ENCODE results near the gene CD7.

CD7 gene

DNA sequence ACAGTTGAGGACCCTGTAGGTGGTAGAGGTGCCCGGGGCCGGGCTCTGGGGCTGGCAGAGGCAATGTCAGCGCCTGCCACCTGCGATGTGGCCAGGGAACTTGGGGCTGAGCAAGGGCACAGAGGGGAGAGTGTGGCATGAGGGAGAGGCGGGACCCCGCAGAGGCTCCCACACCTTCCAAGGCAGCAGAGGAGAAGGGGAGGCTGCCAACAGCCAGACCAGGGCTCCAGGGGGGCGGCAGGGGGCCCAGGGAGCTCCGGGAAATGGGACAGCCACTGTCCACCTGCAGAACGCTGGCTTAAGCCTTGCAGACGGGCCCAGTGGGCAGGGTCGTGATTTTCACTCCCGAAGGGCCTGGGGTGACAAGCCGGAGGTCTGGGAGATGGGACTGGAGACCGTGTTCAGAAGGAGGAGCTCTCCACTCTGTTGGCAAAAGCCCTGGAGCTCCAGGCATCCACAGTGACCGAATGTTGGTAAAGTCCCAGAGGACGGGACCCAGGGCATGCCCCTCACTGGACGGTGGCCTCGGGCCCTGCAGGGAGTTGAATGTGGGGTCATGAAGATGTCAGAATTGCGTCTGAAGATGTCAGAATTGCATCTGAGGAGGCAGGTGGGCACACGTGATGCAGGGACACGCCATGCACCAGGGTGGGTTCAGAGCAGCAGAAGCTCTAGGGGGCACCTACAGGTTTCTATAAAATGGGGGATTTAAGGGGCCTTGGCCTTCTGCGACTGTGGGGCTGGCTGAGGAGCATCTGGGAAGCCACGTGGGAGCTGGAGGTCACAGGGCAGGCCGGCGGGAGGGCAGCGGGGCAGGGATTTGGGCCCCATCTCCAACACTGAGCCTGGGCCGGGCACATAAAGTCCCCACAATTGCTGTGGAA lies 18.6 kb downstream of the CD7 start:
- no peak for DNase-seq (ENCODE audit: low read depth in 2 of 2)

DNA sequence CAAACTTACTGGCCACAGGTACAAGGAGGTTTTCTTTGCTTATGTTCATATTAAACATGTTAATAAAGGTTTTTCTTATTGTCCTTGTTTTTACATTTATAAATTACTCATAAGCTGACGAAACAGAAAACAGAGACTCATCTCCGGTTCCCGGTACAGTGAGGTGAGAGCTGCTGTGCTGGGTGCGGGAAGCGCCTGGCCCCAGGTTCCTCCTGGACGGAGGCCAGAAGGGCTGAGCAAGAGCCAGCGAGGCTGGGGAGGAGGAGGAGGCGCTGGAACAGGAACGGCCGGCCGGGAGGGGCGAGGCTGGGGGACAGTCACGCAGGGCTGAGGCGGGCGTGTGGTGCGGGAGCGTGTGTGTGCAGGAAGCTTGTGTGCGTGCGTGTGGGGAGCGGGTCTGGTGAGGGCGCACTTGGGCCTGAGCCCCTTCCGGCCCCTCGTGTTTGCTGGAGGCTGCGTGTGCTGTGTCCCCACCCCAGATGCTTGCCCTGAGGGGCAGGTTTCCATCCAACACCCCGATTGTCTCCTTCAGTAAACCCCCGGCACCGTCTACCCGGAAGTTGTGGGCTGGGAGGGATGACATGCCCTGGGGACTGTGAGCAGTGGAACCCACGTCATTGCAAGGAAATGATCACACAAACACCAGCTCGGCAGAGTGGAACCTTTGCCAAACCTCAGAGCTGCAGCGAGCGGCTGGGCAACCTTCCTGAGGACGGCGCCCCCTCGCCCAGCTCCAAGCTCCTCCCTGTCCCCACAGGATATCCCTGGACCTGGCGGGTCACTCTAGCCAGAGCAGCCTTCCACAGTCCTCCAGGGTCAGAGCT lies 19.5 kb downstream of the CD7 start:
- peak; percentile 70 to 93 for DNase-seq (ENCODE audit: low read depth in 2 of 2)

DNA sequence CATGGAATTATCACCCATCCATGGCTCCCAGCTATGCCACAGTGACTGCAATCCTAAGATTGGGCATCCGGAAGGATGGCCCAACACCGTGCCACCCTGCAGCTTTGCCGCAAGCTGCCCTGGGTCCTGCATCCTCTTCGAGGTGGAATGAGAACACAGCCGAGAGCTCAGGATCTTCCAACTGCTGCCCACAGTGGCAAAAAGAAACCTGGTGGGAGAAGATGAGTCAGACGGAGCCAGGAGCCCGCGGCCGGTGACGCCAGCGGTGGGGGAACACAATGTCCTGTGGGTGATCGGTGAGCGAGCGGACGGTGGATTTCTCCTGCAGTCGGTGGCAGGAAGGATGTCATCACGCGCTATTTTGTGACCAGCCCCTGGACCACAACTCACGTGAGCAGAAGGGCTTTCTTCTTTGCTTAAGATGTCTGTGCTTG lies 20.1 kb downstream of the CD7 start:
- DNase-seq (ENCODE audit: low read depth in 2 of 2) = peak in 1 of 2 donors; percentile 69

DNA sequence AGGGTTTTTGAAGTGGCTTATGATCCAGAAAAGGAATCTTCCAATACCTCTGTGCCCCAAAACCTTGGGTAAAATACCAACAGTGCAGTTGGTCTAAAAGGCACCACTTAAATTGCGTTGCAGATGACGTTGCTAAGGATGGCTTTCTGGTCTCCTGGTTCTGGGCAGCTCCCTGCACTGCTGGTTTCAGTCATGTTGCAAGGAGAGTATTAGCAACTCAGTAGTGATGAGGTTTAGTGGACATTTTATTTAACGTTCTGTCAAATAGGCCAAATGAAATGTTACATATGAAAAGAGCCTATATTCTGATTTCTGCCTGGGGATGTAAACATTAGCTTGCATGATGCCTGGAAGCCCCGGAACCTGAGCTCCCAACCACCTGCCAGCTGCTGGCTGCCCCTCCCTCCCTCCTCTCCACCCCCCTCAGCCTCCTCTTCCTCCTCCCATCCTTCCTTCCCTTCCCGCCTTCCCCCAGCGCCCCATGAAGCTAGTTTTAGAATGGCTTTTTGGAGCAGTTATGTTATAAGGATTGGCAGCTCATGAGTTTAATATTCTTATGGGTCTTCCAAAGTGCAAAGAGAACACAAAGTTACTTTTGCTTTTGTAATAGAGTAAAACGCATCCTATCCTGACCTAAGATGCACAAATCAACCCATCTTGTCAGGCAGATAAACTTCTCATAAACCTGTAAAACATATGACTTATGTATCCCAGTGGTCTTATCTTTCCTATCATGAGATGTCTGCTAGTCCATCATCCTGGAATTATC lies 20.7 kb downstream of the CD7 start:
- no peak for DNase-seq (ENCODE audit: low read depth in 2 of 2)

DNA sequence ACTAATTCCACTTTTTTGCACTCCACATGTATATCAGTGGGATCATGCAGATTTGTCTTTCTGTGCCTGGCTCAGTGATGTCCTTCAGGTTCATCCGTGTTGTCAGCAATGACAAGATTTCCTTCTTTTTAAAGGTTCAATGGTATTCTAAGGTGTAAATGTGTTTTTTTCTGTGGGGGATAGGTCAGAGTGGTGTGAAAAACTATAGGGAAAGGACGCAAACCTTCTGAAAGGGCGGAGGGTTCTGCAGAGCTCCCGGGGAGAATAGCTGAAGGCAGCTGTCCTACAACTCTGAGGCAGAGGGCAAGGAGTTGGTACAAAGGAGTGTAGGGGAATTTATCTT lies 22.0 kb downstream of the CD7 start:
- DNase-seq (ENCODE audit: low read depth in 2 of 2) = no peak

DNA sequence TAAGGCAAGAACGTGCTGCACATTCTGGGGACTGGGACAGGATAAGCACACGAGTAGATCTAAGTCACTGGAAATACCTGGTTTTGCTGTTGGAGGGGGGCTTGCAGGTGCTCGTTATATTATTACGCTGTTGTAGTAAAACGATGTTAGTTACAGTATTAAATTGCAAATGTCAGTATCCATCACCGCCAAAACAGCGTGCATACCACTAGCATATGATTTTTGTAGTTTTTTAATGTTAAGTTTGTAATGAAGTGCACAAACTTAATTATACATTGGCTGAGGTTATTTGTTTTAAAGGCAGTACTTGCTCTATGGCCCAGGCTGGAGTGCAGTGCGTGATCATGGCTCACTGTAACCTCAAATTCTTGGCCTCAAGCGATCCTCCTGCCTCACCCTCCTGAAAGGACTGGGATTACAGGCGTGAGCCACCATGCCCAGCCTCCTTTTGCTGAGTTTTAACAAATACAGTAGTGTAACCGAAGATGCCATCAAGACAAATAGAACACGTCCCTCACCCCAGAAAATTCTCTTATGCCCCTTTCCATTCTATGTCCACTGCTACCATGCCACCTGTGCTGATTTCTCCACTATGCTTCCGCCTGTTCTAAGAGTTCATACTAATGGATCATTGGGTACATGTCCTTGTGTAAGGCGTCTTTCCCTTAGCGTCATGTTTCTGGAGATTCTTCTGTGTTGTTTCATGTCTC lies 23.2 kb downstream of the CD7 start:
- DNase-seq (ENCODE audit: low read depth in 2 of 2) = no peak

DNA sequence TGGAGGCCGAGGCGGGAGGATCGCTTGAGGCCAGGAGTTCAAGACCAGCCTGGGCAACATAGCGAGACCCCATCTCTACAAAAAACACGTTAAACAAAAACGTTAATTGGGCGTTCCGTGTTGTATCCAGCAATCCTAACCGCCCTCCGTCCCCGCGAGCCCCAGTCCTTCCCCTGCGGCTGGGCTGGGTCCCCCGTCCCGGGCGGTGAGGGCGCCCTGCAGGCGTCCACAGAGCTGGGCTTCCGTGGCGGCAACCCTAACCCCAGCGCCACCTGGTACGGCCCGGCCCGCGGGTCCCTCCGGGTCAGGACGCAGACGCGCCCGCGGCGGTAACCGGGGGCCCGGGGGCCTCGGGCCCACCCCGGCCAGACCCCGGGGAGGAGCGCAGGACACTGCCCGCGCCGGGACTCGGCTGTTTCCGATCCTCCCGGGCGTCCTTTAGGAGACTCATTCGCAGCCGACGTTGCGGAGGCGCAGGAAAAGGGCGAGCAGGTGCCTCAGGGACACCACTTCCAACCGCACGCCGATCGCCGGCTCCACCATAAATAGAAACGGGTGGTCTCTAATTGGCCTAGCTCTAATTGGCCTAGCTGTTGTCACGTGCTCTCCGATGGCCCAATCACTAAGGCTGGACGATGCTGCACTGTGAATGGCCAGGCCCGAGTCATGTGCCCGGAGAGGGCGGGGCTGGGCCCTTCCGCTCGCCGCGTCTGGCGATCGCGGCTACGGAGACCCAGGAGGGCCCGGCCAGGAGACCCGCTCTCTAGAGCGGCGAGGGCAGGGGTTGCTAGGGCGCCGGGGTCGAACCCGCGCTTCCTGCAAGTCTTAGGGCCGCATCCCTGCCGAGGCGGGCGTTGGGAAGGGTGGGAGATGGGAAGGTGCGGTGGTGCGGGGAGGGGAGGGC lies 24.9 kb downstream of the CD7 start:
- DNase-seq (ENCODE audit: low read depth in 2 of 2) = peak; percentile 69 to 84

DNA sequence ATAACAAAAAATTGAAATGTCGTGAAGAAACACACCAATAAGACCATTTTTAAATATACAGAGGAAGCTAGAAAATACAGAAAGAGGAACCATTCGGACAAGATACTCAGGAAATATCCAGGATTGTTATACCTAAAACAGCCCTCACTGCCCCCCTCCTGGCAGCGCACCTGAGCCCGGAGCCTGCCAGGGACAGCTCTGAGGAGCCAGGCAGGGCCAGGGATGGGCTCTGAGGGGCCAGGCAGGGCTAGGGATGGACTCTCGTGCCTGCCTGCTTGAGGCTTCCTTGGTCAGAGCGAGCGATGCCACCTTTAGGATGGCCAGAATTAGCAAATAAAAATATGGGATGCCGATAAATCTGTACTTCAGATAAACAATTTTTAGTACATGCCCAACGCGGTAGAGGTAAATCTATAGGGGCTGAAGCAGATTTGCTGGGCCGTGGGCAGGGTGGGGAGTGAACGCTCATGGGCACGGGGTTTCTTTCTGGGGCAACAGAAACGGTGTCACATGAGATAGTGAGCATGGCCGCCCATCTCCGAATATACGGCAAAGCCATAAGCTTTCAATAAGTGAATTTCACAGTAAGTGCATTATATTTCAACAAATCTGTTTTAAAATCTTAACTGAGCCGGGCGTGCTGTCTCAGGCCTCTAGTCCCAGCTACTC lies 25.7 kb downstream of the CD7 start:
- DNase-seq (ENCODE audit: low read depth in 2 of 2) = no peak

DNA sequence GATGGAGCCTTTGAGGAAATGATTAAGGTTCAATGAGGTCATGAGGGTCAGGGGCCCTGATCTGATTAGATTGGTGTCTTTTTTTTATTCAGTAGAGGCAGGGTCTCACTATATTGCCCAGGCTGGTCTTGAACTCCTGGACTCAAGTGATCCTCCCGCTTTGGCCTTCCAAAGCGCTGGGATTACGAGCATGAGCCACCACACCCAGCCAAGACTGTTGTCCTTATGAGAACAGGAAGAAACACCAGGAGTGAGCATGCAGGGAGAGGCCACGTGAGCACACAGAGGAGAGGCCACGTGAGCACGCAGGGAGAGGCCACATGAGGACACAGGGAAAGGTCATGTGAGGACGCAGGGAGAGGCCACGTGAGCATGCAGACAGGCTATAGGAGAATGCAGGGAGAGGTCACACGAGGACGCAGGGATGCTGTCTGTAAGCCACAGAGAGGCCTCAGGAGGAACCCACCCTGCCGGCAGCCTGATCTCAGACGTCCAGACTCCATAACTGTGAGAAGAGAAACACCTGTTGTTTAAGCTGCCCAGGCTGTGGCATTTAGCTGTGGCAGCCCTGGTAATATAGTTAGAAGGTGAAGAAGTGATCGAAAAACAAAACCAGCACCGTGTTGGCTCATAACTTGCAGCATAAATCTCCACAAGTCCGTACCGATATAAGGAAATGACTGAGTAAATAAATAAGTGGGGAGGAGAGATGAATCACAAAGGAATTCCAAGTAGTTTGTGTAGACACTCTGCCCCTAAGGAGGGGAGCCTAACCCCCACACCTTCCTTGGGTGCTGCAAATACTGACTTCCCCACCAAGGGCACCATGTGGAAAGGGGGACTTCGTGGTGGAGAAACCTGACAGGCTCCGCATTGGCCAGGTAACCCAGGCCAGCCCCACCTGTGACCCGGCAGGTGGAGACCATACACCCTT lies 29.3 kb downstream of the CD7 start:
- DNase-seq (ENCODE audit: low read depth in 2 of 2) = no peak

DNA sequence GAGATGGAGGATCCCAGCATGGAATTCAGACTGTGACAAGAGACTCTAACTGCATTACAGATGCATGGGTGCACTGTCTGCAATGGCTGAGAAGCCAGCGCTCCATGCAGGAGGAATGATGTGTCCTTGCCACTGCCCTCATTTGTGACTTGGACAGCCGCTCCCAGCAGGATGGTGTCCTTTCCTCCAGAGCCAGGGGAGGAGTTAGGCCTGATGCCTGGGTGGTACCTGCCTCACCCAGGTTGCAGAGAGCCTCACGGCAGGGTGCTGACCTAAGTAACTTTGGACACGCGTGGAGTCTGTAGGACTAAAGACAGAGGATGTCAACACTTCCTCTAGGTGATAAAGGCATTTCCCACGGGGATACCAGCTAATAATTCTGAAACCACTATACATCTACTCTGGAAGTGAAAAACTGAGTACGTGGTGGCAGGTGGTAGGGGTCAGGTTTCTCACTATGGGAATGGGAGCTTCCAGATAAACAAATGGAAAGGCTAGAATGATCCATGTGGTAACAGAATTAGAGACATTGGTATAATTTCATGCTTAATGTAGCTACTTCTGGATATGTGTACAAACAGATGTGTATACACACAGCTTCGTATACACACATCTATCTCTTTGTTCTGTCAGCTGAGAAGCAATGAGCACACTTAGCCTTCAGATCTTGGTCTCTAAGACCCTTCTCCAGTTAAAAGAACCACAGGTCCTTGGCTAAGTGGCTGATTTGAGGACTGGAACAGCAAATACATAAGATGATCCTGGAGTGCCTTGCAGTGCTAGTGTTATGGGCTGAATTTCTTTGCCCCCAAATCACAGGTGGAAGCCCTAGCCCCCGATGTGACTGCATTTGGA lies 30.2 kb downstream of the CD7 start:
- no peak for DNase-seq (ENCODE audit: low read depth in 2 of 2)

DNA sequence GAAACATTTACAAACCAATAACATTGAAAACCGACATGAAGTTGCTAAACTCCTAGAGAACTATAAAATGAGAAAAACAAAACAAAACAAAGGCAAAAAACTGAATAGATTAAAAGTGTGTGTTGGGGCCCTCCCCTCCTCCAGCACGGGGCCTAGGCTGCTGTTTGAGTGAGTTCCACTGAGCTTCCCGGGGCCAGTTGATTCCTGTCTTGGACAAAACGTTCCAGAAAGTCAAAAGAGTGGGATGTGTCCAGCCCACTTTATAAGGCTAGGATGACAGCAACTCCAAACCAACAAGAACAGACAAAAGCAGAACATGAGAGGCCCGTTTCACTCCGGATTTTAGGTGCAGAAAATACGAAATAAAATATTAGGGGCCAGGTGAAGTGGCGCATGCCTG lies 32.3 kb downstream of the CD7 start:
- DNase-seq (ENCODE audit: low read depth in 2 of 2) = no peak

DNA sequence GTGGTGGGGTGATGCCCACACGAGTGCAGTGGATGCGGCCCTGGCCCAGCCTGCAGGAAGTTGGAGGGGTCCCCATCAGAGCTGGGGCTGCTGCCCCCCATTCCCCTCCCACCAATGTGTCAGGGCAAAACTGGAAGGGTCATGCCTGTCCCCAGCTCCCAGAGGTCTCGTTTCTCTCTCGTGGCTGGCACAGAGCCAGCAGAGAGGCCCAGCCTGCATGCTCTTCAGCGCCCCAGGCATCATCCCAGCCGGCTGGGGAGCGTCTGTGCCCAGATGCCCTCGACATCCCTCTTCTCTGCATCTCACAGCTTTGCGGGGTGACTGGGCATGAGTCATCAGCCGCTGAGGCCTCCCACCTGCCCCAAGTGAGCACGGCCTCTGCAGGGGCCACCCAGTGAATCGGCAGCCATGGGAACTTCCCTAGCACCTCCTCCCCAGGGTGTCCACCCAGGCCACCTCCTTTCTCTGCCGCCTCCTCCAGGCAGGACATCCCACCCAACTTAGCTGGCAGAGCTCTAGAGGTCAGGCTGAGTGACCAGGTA lies 34.1 kb downstream of the CD7 start:
- DNase-seq (ENCODE audit: low read depth in 2 of 2) = no peak

DNA sequence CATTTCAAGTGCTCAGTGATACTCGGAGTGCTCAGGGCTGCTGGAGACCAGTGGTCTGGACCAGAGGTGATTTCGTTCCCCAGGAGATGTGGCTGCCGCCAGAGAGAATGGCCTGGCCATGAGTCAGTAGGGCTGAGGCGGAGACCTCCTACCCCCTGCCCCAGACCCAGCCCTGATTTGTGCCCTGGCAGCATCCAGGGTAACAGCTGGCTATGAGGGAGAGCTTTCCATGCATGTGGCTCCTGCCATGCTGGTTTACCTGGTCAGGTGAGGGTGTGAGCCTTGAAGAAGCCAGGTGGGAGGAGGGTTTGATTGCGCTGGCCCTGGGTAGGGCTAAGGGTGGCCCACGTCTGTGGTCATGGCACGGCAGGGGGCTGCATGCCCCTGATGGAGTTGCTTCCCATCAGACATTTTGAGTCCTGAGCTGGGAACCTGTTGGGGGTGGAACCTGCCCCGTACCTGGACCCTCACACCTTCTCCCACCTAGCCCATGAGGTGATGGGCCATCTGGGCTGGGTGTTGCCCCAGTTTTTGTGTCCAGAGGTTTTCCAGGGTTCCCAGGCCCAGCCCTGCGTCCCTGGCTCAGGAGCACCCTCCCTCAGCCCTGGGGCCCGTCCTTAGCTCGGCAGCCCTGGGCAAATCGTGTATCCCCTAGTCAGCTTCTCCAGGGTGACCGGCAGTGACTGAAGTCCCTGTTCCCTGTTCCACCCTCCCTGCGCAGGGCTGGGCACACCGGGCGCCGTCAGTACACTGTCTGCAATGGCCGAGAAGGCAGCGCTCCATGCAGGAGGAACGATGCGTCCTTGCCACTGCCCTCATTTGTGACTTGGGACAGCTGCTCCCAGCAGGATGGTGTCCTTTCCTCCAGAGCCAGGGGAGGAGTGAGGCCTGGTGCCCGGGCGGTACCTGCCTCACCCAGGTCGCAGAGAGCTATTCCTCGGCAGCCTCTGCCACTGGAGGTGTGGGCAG lies 34.9 kb downstream of the CD7 start:
- DNase-seq (ENCODE audit: low read depth in 2 of 2) = no peak

DNA sequence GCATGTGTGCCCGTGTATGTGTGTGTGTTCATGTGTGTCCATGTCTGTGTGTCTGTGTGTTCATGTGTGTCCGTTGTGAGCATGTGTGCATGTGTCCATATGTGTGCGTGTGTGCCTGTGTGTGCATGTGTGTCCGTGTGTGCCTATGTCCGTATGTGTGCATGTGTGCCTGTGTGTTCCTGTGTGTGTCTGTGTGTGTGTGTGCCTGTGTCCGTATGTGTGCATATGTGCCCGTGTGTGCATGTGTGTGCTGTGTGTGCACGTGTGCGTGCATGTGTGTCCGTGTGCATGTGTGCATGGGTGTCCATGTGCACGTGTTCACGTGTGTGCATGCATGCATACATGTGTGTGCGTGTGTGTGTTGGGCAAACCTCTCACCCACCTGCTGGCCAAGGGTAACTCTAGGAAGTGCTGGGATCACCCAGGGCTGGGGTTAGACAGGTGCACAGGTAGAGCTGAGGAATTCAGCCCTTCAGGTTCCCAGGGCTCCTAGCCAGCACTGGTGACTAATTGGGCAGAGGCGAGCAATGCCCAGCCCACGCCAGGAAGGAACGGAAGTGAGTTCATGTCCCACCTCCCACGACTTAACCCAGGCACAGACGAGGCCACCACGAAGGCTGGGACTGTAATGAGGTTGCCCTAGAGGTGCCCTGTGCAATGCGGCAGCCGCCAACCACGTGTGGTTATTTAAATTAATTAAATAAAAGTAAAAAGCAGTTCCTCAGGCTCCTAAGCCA lies 35.7 kb downstream of the CD7 start:
- no peak for DNase-seq (ENCODE audit: low read depth in 2 of 2)

DNA sequence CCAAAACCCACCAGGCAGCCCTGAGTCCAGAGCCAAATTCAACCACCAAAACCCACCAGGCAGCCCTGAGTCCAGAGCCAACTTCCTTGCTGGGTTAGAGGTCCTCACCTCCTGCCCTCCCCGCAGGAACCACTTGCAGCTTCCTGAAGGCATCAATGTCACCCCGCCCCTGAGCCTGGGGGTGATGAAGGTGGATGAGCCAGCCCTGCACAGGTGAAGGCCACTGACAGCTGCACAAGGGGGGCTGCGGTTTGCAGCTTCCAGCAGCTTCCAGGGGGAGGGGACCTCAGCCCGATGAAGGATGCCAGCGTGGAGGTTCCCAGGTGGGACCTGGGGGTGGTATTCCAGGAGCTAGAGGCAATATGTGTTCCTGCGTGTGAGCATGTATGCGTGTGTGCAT lies 36.3 kb downstream of the CD7 start:
- DNase-seq (ENCODE audit: low read depth in 2 of 2) = no peak

DNA sequence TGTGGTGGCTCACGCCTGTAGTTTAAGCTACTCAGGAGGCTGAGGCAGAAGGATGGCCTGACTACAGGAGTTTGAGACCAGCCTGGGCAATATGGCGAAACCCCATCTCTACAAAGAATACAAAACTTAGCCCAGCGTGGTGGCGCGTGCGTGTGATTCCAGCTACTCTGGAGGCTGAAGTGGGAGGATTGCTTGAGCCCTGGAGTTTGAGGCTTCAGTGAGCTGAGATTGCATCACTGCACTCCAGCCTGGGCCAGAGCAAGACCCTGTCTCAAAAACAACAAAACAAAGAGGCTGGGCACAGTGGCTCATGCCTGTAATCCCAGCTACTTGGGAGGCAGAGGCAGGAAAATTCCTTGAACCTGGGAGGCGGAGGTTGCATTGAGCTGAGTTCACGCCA lies 36.9 kb downstream of the CD7 start:
- no peak for DNase-seq (ENCODE audit: low read depth in 2 of 2)
